Activated CD4-positive, alpha-beta T cell treated with anti-CD3 and anti-CD28 coated beads, Interleukin-2, amount 50 U/mL, for 24 hours (primary cell): Measurements from ENCODE around the gene HASPIN.
"Not testable (repeated sequence)": the region's sequence is repeated elsewhere in the genome, so short reads cannot be mapped to it uniquely, and the experiment has no call there.

Source experiments
- DNase-seq, 2 donors: peaks; one replicate each; pipeline ENCODE4 v3.0.0-alpha.2; 2020; ENCODE audit warnings: low read depth in 1 of 2, low spot score in 1 of 2

The HASPIN gene

GRCh38 chr17:3695723-3696411 lies 27.8 kb upstream of the HASPIN start, which contains the start of gene P2RX5:
P2RX5 (minus strand) TSS chr17:3696155; CDS start chr17:3696005, 150 bp downstream.
- DNase-seq, result peak in 1 of 2 donors; percentile 21

GRCh38 chr17:3697103-3697476 lies 26.6 kb upstream of the HASPIN start:
- DNase-seq, result no peak

GRCh38 chr17:3698139-3698538 lies 25.6 kb upstream of the HASPIN start:
- no peak for DNase-seq

DNA sequence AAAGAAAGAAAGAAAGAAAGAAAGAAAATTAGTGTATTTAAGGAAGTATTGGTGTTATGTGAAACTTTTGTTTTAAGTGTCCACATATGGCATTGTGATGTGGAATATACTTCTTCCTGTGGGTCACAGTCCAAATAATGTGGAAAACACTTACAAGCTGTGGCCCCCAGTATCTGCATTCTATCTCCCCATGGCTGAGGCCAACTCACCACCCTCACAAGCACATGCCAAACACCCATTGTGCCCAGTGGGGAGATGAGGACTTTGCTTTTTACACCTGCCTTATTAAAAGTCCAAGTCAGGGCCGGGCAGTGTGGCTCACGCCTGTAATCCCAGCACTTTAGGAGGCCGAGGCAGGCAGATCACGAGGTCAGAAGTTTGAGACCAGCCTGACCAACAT lies 23.8 kb upstream of the HASPIN start:
- no peak for DNase-seq

DNA sequence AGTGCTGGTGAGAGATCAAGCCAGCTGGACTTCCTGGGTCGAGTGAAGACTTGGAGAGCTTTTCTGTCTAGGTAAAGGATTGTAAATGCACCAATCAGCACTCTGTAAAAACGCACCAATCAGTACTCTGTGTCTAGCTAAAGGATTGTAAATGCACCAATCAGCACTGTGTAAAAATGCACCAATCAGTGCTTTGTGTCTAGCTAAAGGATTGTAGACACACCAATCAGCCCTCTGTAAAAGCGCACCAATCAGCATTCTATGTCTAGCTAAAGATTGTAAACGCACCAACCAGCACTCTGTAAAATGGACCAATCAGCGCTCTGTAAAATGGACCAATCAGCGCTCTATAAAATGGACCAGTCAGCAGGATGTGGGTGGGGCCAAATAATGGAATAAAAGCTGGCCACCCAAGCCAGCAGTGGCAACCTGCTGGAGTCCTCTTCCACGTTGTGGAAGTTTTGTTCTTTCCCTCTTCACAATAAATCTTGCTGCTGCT lies 21.6 kb upstream of the HASPIN start:
- DNase-seq, result not testable (repeated sequence)

- no peak for DNase-seq
Observed at GRCh38 chr17:3704931-3705717, 18.6 kb upstream of the HASPIN start.

DNA sequence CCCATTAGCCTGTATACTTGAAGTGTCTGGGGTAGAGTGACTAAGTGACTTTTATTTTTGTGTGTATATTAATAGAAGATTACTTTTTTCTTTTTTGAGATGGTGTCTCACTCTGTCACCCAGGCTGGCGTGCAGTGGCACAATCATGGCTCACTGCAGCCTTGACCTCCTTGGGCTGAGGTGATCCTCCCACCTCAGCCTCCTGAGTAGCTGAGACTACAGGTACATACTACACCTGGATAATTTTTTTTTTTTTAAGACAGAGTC lies 18.1 kb upstream of the HASPIN start:
- DNase-seq, result not testable (repeated sequence)

- DNase-seq, result no peak
Observed at GRCh38 chr17:3708366-3708765, 15.3 kb upstream of the HASPIN start.

DNA sequence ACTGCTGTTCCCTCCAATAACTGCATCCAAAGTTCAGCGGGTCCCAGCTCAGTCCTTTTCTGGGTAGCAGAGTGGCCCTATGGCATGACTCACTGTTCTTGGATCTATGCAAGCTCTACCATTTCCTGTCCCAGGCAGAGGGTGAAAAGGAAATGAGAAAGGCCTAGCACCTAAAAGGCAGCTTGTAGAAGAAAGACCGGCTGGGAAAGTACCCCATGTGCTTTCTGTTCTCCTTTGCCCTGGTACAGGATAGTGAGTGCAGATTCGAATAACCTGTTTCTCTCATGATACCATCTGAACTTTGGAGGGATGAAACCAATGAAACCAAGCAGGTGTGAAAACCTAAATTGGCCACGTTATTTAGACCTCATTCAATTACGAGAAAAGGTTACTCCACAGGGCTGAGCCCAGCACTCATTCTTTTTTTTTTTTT lies 12.7 kb upstream of the HASPIN start:
- DNase-seq, result peak in 1 of 2 donors; percentile 83

- no peak for DNase-seq
Observed at GRCh38 chr17:3712811-3713463, 10.8 kb upstream of the HASPIN start.

- no peak for DNase-seq
Observed at GRCh38 chr17:3715296-3715695, 8.4 kb upstream of the HASPIN start.

DNA sequence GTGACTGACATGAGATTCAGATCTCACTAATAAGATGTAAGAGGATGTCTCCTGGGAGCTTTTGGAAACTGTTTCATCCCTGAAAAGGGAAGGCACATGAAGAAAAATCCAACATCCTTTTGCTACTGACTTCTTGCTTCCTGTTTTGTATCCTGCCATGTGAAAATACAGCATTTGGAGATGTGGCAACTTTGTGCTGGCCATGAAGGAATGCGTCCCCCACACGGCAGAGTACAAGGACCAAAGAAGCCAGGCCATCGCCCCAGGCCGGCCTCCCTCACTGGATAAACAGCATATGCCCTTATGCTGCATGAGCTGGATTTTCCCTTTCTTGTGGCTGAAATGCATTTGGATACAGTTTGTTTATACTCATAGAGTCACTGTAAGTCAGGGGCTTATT lies 5.5 kb upstream of the HASPIN start:
- no peak for DNase-seq

DNA sequence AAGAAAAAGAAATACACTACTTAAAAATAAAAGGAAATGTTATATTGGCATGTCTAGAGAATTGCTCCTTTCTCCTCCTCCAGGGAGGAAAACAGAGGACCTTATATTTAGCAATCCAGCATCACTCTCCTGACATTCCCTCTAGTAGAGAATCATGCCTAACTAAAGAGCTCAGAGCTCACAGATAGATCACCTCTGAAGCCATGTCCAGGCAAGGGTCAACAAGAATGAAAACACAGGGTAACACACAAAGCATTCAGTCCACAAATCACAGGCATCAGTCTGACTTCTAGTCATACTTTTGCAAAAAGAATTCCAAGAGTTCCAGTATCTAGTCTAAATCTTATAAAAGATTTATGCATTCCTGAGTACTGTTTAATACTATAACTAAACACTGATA lies 4.4 kb upstream of the HASPIN start:
- DNase-seq, result no peak

GRCh38 chr17:3722716-3723115 lies 987 bp upstream of the HASPIN start:
- DNase-seq, result no peak

- DNase-seq, result no peak
Observed at GRCh38 chr17:3723188-3723555, 531 bp upstream of the HASPIN start.

DNA sequence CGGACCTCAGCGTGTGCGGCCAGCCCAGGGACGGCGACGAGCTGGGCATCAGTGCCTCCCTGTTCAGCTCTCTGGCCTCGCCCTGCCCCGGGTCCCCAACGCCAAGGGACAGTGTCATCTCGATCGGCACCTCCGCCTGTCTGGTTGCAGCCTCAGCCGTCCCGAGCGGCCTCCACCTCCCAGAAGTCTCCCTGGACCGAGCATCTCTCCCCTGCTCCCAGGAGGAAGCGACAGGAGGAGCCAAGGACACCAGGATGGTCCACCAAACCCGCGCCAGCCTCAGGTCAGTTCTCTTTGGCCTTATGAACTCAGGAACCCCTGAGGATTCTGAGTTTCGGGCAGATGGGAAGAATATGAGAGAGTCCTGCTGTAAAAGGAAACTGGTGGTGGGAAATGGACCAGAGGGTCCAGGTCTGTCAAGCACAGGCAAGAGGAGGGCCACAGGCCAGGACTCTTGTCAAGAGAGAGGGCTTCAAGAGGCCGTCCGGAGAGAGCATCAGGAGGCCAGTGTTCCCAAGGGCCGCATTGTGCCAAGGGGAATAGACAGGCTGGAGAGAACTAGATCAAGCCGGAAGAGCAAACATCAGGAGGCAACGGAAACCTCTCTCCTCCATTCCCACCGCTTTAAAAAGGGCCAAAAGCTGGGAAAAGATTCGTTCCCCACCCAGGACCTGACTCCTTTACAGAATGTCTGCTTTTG lies 825 bp downstream of the HASPIN start:
- DNase-seq, result no peak

DNA sequence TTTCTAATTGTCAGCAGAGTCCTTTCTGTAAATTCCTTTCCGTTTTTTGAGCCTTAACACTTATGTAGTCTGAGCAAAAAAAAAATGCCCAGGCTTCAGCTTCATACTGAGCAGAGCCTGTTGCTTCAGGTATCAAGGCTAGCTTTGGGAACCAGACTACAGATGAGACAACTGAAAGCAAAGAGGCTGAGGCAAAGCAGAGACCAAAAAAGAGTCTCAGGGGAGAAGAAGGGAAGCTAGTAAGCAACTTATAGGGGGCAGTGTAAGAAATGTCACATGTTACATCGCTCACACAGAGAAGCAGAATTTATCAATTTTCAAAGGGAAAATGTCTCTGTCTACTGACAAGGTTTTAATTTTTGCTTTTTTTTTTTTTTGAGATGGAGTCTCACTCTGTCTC lies 3.3 kb downstream of the HASPIN start:
- no peak for DNase-seq

- DNase-seq, result not testable (repeated sequence)
Observed at GRCh38 chr17:3728099-3728498, 4.4 kb downstream of the HASPIN start.

DNA sequence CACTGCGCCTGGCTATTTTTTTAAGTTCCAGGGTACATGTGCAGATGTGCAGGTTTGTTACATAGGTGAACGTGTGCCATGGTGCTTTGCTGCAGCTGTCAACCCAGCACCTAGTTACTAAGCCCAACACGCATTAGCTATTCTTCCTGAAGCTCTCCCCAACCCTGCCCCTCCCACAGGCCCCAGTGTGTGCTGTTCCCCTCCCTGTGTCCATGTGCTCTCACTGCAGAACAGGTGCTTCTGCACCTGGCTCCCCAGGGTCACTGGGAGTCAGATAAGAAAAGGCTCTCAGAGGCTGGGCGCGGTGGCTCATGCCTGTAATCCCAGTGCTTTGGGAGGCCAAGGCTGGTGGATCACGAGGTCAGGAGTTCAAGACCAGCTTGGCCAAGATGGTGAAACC lies 6.2 kb downstream of the HASPIN start:
- no peak for DNase-seq

DNA sequence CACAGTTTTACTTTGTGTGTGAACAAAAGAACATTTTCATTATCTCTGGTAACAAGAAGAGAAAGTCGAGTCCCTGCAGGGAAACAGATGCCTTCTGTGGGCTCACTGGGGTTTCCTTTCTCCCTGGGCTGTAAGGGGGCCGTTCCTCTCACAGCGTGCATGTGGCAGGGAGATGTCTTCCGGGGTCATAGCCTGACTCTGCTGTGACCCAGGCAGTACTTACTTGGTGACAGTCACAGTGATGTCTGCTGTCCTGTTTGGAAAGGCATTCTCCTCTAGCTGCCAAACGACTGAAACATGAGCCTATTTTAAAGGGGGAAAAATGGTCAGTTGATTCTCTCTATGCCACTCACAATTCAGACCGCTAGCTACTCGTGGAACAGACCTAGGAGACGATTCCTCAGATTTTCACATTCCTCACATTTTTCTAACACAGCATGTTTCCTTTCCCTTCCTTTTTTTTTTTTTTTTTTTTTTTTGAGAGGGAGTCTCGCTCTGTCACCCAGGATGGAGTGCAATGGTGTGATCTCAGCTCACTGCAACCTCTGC lies 7.3 kb downstream of the HASPIN start:
- no peak for DNase-seq

DNA sequence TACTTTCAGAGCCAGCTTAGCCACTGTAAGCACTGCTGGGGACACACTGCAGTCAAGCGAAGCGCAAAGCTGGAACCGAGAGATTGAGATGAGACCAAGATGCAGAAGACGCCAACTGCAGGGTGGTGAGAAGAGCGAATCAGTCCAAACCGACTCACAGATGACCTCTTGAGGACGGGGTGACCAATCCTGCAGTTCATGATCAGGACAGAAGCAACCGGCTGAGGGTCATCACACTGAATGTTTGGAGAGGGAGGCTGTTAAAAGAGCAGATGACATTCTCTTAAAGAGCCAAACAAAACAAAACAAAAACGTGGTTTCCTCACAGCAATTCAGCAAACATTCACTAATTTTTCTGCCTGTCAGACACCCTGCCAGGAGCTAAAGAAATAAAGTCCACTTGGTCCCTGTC lies 8.5 kb downstream of the HASPIN start:
- DNase-seq, result no peak
